ENCODE results near the gene DALRD3. TPM values are rescaled to one million over a fixed set of nuclear protein-coding genes. Genes with fewer than 3 reads are reported as not detected.
A peak's percentile ranks its signal among the peaks of the same experiment; 100 is the strongest.

DALRD3 gene
- total RNA-seq, 4 donors from 2014 or later, result 35.7 to 48.6 (median 43.8) TPM

GRCh38 chr3:48966367-48966766 is 52.0 kb downstream of the DALRD3 start:
- Histone ChIP-seq H3K4me3 (no peak overlapping the region), H3K9me3 (no peaks in the 10 kb centered on the region), H3K27me3 (no peaks in the 10 kb centered on the region), H3K4me1 (no peaks in the 10 kb centered on the region), H3K27ac (peak overlapping the region in 1 of 4 donors; percentile 32), H3K36me3 (peaks cover 4 to 85% (median 22%) of the 10 kb centered on the region in 3 donors)
- 89 to 90% methylated on average over 3 of the region's 3 CpGs for WGBS, 2 donors
- TF ChIP-seq EP300 (IDR thresholded peaks at IDR 0.05) (no peak), CTCF (IDR thresholded peaks at IDR 0.05) (no peak)
- DNase-seq (ENCODE audit: low spot score in 2 of 2), result no peak

Small RNAs within 50 kb of the gene (small RNA-seq; reads per million reads assigned to genes)
- gene MIR191, result 3,264 reads per million, percentile 99 among the genes with 10 or more reads in this experiment
- gene MIR425, result 5.7 reads per million, percentile 85 among the genes with 10 or more reads in this experiment

Other genes starting within 250 kb of the DALRD3 start
- gene PRKAR2A, start 170.7 kb downstream of the DALRD3 start, total RNA-seq, result 10 to 100 TPM; 26.9 to 37.5 (median 32.4) TPM
- 10 to 100 TPM; 19.6 to 39.3 (median 22.1) TPM for gene SLC25A20, start 119.7 kb downstream of the DALRD3 start, total RNA-seq
- 100 to 1,000 TPM in 2 of 4 donors, 10 to 100 TPM in 2; 68.8 to 115 (median 94.4) TPM for gene ARIH2, start 99.7 kb downstream of the DALRD3 start, total RNA-seq
- gene P4HTM, start 28.3 kb downstream of the DALRD3 start, total RNA-seq, result 10 to 100 TPM; 76.4 to 99.0 (median 88.8) TPM
- 100 to 1,000 TPM in 3 of 4 donors, 10 to 100 TPM in 1; 95.3 to 138 (median 117) TPM for gene WDR6, start 11.2 kb downstream of the DALRD3 start, total RNA-seq
- gene NDUFAF3, start 3.5 kb upstream of the DALRD3 start, total RNA-seq, result 100 to 1,000 TPM; 116 to 122 (median 118) TPM
- gene IMPDH2, start 10.8 kb upstream of the DALRD3 start, total RNA-seq, result 100 to 1,000 TPM; 108 to 156 (median 128) TPM
- gene QRICH1, start 75.5 kb upstream of the DALRD3 start, total RNA-seq, result 10 to 100 TPM; 66.2 to 93.9 (median 82.6) TPM
- gene QARS1, start 86.2 kb upstream of the DALRD3 start, total RNA-seq, result 100 to 1,000 TPM; 137 to 227 (median 161) TPM
- 100 to 1,000 TPM in 1 of 4 donors, 10 to 100 TPM in 3; 72.3 to 113 (median 83.6) TPM for gene USP19, start 102.2 kb upstream of the DALRD3 start, total RNA-seq
- gene LAMB2, start 114.5 kb upstream of the DALRD3 start, total RNA-seq, result 100 to 1,000 TPM; 589 to 844 (median 649) TPM
- 10 to 100 TPM; 30.4 to 38.3 (median 36.3) TPM for gene CCDC71, start 147.8 kb upstream of the DALRD3 start, total RNA-seq
- gene KLHDC8B, start 153.0 kb upstream of the DALRD3 start, total RNA-seq, result 10 to 100 TPM; 20.8 to 33.1 (median 29.7) TPM